Measurements from ENCODE around the gene GDF15.
A peak's percentile ranks its signal among the peaks of the same experiment; 100 is the strongest.
"Not testable (repeated sequence)": the region's sequence is repeated elsewhere in the genome, so short reads cannot be mapped to it uniquely, and the experiment has no call there.

GDF15 gene

DNA sequence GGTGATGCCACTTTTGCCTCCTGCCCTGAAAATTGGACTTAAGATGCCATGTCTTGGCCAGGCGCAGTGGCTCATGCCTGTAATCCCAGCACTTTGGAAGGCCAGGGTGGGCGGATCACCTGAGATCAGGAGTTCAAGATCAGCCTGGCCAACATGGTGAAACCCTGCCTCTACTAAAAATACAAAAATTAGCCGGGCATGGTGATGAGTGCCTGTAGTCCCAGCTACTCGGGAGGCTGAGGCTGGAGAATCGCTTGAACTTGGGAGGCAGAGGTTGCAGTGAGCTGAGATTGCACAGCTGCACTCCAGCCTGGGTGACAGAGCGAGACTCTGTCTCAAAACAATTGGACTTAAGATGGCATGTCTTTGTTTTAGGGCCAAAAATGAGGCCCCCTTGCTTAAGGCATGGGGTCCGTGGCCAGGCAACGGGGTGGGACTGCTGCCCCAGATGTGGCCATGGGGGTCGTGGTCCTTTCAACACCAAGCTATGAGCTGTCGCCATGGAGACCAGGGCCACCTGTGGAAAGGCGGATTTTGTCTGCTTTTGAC is 21.6 kb upstream of the GDF15 start:
- DNase-seq, result not testable (repeated sequence)

DNA sequence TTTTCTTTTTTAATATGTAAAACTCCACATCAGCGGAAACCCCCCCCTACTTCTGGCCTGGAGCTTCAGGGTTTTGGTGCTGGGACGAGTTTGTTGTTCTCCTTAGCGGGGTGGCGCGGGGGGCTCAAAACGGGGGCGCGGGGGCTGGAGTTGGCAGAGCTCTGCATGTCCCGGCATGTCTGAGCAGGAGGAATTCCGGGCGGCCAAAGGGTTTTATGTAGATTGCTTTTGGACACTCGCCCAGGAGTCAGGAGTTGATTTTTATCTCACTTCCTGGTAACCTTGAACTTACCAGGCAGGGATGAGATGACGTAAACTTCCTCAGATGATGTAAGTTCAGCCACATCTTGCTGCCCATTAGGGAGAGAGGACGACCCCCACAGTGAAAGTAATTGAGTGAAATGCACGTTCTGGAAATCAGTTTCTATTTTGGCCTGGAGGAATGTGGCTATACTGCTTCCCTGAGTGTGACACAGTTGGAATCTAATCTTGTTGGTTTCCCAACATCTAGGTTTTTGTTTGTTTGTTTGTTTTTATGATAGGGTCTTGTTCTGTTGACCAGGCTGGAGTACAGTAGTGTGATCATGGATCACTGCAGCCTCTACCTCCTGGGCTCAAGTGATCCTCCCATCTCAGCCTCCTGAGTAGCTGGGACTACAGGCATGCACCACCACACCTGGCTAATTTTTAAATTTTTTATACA is 21.0 kb upstream of the GDF15 start:
- no peak for DNase-seq

DNA sequence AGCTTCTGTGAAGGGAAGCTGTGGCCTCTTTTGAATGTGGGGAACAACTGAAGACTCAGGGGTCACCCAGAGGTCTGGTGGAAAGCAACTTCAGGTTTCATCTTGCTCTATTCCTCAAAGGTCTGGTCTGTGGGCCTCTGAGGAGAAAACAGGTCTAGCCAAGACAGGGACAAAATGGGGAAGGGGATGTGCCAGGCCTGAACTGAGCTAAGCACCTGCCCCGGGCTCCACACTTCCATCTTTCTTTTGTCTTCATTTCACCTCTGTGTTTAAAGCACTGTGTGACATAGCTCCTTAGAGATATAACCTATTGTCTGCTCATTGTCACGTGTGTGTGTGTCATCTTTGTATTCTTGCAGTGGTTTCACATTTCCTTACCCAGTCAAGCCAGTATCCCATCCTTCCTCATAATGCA is 19.9 kb upstream of the GDF15 start:
- DNase-seq, result no peak

DNA sequence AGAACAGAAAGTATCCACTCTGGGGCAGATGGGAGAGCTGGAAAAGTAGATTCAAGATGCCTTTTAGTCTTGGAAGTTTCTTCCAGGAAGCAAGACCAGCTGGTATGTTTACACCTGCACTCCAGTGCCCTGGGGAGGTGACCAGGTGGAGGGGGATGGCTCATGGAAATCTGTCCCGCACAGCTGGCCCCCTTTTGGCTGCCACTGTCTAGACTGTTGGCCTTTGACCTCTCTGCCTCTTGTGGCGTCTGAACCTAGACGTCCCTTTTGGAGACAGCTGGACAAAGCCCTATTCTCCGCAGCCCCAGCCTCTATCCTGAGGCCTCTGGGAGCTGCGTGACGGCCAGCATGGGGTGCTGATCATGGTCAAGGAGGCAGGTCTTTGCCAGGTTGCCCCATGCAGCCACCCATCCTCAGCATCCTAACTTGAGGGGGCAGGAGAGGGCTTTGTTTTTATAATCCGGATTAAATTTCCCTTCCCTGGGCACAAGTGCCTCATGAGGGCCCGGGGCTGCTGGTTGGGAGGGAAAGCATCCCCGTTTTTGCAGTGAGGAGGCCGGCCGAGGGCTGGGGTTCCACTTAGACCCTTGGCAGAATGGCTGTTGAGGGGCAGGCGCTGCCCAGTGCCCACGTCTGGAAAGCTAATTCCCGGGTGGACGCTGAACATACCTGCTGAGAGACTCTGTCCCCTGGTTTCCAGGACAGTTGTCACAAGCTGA is 17.3 kb upstream of the GDF15 start:
- DNase-seq, result no peak

DNA sequence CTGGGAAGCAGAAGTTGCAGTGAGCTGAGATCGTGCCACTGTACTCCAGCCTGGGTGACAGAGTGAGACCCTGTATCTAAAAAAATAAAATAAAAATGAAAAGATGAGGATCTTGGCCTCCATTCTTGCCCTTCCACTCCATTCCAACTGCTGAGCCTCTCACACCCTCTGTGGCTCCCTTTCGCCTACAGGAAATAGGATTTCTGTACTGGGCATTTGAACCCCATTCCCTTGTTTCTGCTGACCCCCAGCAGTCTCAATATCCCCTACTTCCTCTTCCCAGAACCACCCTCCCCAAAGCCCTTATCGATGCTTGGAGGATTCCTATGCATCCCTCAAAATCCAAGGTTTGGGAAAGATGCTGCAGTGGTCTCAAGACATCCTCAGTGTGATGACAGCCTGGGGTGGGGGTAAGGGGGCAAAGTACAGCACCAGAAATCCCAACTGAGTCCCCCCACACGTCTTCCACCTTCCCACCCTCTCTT is 12.5 kb upstream of the GDF15 start:
- no peak for DNase-seq

DNA sequence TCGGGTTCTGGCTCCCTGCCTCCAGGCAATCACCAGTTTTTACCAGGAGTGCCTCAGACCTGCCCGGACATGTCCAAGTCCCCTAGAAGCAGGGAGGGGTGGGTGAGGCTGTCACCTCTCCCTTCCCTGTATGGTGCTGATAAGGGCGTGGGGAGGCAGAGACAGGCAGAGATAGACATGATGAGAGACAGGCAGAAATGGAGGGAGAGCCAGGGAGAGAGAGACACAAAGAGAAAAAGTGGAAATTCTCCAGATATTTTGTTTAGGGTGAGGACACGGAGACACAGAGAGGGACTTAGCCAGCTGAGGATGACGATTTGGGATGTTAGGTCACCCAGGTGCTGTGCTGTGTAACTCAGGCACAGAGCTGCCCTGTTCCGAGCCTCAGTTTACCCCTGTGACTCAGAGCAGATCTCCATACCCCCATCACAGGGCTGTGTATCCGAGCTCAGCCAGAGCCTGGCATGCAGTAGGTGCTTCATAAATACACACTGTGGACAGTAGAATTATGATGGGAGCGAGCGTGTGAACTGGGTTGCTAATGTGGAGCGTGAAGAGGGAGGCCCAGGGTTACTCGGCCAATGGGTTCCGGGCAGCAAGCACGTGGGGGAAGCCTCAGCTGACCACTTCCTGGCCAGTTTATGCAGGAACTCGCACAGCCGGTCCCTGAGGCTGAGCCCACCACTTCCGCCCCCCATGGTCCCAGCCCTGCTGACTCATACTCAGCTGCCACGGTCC is 11.9 kb upstream of the GDF15 start:
- DNase-seq, result no peak

DNA sequence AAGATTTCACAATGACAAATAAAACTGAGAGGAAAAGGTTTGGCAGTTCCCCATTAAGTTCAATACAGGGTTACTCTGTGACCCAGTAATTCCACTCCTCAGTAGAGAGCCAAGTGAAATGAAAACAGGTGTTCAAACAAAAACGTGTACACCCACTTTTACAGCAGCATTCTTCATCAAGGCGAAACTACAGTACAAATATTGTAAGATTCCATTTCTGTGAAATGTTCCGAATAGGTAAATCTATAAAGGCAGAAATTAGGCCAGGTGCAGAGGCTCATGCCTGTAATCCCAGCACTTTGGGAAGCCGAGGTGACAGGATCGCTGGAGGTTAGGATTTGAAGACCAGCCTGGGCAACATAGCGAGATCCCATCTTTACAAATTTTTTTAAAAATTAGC is 8.9 kb upstream of the GDF15 start:
- DNase-seq, result no peak

DNA sequence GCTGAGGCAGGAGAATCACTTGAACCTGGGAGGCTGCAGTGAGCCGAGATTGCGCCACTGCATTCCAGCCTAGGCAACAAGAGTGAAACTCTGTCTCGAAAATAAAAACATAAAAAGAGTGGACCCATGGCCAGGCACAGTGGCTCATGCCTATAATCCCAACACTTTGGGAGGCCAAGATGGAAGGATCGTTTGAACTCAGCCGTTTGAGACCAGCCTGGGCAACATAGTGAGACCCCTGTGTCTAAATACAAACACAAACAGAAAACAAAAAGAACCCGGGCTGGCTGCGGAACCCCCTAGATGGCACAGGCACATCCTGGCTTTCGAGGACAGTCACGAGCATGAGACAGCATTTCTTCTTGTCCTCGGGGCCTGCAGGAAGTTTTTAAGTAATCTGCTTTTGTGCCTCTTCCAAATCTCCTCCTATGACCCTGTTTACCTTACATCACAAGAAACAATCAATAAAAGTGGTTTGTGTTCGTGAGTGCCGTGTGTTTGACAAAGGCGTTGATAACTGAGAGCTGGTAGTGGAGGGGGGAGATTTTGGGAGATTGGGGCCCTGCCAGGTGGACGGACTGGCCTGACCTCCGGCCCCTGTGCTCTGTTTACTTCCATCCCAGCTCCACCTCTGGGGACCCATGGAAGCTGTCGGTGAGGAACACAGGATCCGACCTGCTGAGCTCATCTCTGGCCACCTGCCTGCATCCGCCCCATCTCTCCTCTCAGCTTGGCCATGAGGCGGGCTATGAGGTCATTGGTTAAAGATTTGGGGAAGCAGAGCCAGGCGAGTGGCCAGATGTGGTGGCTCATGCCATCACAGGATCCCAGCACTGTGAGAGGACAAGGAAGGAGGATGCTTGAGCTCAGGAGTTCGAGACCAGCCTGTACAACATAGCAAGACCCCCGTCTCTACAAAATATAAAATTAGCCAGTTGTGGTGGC is 5.9 kb upstream of the GDF15 start:
- DNase-seq, result no peak

DNA sequence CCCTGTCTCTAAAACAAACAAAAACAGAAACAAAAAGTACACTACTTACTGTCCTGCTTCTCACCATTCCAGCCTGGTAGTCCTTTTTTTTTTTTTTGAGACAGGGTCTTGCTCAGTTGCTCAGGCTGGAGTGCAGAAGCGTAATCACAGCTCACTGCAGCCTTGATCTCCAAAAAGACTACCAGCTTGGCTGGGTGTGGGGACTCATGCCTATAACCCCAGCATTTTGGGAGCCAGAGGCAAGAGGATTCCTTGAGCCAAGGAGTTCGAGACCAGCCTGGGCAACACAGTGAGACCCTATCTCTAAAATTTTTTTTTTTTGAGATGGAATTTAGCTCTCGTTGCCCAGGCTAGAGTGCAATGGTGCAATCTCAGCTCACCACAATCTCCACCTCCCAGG is 5.1 kb upstream of the GDF15 start:
- DNase-seq, result no peak

DNA sequence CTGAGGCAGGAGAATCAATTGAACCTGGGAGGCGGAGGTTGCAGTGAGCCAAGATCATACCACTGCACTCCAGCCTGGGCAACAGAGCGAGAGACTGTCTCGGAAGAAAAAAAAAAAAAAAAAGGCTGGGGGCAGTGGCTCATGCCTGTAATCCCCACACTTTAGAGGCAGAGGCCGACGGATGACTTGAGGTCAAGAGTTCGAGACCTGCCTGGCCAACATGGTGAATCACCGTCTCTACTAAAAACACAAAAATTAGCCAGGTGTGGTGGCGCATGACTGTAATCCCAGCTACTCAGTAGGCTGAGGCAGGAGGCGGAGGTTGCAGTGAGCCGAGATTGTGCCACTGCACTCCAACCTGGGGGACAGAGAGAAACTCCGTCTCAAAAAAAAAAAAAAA is 2.3 kb upstream of the GDF15 start:
- DNase-seq, result not testable (repeated sequence)

DNA sequence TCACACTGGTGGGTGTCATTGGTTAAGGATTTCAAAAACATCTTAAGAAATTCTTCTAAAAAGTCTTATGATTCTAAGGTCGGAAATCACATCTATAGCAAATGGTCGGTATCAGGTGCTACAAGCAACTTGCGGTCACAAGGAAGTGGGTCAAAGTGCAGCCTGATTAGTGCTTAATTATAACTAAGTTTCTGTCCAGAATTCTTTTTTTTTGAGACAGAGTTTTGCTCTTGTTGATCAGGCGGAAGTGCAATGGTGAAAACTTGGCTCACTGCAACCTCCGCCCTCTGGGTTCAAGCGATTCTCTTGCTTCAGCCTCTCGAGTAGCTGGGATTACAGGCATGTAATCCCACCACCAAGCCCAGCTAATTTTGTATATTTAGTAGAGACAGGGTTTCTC is 1.2 kb upstream of the GDF15 start:
- no peak for DNase-seq

DNA sequence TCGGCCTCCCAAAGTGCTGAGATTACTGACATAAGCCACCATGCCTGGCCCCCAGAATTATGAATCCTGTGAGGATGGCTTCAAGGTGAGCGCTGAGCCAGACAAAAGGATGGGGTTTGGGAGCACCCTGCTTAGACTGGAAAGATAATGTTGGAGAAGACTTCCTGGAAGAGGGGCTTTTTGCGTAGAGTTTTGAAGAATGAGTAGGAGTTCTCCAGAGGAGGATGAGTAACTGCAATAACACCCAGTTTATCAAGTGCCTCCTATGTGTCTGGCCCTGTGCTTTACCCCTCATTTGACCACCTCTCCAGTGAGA is 641 bp upstream of the GDF15 start:
- no peak for DNase-seq

DNA sequence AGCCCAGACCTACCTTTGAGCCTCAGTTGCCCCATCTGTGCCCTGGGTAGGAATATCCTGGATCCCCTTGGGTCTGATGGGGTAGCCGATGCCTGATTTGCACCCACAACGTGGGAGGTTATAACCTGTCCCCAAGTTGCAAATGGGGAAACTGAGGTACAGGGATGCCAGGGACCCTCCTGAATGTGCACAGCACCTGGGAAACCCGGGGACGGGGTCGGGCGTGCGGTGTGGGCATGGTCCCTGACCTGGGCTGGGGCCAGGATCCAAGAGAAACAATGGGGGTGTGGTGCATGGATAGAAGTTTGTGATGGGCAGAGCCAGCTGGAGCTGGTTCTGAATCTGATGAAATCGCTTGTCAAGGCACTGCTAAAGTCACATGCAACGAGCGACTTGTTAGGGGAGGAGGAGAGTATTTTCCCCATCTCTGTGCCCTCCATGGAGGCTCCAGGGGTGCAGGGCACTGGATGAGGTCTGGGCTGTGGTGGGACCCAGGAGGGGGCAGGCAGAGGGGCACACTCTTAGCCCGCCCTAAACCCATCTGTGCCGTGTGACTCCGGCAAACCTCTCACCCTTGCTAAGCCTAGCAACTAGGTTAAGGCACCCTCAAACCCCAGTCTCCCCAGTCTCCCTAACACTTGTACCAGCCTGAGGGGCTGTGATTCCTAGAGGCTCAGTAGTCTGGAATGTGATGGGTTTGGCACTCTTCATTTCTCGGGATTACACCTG is 749 bp downstream of the GDF15 start:
- DNase-seq, result no peak

DNA sequence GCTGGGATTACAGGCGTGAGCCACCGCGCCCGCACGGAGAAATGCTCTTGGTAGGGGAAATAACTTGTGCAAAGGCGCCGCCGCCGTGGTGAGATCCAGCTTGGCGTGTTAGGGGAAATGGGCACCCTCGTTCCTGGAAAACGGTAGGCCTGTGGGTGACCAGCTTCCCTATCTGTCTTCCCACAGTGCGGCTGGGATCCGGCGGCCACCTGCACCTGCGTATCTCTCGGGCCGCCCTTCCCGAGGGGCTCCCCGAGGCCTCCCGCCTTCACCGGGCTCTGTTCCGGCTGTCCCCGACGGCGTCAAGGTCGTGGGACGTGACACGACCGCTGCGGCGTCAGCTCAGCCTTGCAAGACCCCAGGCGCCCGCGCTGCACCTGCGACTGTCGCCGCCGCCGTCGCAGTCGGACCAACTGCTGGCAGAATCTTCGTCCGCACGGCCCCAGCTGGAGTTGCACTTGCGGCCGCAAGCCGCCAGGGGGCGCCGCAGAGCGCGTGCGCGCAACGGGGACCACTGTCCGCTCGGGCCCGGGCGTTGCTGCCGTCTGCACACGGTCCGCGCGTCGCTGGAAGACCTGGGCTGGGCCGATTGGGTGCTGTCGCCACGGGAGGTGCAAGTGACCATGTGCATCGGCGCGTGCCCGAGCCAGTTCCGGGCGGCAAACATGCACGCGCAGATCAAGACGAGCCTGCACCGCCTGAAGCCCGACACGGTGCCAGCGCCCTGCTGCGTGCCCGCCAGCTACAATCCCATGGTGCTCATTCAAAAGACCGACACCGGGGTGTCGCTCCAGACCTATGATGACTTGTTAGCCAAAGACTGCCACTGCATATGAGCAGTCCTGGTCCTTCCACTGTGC is 2.4 kb downstream of the GDF15 start:
- peak; percentile 70 for DNase-seq

DNA sequence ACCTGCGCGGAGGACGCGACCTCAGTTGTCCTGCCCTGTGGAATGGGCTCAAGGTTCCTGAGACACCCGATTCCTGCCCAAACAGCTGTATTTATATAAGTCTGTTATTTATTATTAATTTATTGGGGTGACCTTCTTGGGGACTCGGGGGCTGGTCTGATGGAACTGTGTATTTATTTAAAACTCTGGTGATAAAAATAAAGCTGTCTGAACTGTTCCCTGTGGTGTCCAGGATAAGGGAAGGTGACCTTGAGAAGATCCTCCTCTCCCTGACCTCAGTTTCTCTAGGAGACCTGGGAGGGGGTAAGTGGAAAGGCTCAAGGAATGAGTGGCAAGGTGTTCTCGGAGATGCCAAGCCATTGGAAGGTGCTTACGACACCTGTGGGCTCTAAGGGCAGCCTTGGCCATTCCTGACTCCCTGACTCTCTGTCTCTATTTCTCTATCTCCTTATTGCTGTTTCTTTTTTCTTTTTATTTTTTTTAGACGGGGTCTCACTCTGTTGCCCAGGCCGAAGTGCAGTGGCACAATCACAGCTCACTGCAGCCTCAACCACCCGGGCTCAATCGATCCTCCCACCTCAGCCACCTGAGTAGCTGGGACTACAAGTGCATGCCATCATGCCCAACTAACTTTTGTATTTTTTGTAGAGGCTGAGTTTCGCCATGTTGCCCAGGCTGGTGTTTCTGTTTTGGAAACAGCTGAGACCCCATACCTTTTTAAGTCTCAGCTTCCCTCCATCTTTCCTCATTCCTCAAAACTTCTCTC is 3.2 kb downstream of the GDF15 start:
- DNase-seq, result no peak

DNA sequence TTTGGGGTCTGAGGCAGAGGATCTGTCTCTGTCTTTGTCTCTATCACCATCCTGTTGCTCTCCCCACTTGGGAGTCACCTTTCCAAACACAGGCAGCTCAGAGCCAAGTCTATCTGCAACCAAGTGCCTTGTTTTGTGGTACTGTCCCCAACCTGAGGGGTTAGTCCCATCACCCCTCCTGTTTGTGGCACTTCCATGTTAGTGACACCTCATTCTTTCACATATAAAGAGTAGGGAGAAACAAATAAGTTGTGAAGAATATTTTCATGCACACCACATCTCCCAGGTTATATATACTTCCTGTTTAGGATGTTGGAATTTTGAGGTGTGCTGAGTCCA is 3.7 kb downstream of the GDF15 start:
- no peak for DNase-seq

DNA sequence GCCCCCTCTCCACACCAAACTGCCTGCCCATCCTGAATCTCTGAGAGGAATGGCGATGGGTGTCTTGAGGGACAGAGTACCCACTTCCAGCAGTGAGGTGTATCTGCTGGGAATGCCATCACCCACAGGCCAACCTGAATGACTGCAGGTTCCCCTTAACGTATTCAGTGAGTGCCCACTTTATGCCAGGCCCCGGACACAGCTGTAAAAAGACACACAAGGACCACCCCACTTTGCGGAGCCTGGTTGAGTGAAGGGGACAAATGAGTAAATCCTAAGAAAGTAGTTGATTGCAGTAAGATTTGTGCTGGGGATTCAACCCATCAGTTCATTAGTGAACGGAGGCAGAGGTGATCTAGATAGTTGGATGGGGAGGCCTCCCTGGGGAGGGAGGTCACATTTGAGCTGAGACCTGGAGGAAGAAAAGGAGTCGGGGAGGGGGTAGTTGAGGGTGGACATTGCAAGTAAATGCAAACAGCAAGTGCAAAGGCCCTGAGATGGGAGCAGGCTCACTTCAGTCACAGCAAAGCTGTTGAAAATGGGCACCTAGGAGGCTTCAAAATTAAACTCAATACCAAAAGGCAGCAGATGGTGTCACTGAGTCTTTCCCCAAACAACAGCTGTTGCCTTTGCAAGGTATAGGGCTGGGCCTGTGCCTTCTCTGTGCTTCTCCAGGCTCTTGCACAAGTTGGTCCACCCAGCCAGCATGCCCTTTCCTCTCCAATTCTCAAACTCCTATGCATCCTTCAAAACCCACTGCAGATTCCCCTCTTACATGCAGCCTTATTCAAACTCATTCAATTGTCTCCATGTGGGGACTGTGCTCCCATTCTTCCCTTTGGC is 4.3 kb downstream of the GDF15 start:
- DNase-seq, result no peak

DNA sequence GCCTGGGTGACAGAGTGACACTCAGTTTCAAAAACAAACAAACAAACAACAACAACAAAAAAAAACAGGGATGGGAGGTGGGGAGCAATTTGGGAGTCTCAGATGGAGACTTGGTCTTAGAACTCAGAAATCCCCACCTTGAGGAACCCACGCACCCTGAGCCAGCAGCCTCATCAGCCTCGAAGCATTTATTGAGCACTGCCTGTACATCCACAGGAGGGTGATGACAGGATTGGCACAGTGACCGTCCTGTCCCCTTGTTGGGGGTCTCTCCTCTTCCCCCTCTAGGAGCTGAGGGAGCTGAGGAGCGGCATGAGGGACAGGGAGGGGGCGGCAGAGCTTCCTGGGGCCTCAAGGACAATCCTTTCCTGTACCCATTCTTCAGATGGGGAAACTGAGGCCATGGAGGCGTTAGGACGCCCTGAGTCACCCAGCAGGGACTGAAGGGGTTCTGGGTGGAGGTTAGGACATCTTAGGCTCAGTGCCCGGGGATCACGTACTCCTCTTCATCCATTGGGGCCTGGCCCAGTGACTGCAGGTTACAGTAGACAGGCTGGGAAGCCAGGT is 5.6 kb downstream of the GDF15 start:
- no peak for DNase-seq

DNA sequence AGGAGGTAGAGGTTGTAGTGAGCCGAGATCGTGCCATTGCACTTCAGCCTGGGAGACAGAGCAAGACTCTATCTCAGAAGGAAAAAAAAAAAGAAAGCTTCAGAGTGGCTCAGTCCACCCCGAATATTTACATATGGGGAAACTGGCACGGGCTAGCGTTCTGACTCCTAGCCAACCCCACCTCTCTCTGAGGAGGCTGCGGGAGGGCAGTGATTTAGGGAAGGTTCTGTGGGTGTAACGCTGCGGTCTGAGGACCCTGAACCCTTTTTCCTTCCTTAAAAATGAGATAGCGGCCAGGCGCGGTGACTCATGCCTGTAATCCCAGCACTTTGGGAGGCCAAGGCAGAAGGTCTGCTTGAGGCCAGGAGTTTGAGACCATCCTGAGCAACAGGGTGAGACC is 6.5 kb downstream of the GDF15 start:
- no peak for DNase-seq

Data from NCI-H1092 (cell line).